H9 (cell line): ENCODE results near the gene C16orf92. TPM values are rescaled to one million over a fixed set of nuclear protein-coding genes. Genes with fewer than 3 reads are reported as not detected.

Experiments used
- DNase-seq: peaks from one replicate; pipeline ENCODE4 v3.0.0-alpha.2; 2017
- H2AFZ ChIP-seq: one replicate; pipeline ENCODE4 v1.6.1; 2013; ENCODE audit warnings: mild to moderate bottlenecking, low read length, control low read depth, moderate library complexity
- H2AK5ac ChIP-seq: 2 replicates; pipeline ENCODE4 v1.6.1; 2013; ENCODE audit warnings: low read length, control low read depth, mixed read lengths; ENCODE audit not compliant: insufficient read length
- H2BK120ac ChIP-seq: one replicate; pipeline ENCODE4 v1.6.1; 2013; ENCODE audit warnings: low read depth, mild to moderate bottlenecking, low read length, control low read depth, inconsistent platforms; ENCODE audit not compliant: poor library complexity, severe bottlenecking
- H2BK12ac ChIP-seq: 2 replicates; pipeline ENCODE4 v1.6.1; 2013; ENCODE audit warnings: low read length, control low read depth, mixed read lengths, low read depth; ENCODE audit not compliant: insufficient read length
- H2BK15ac ChIP-seq: 2 replicates; pipeline ENCODE4 v1.6.1; 2013; ENCODE audit warnings: low read depth, low read length, control low read depth
- H2BK20ac ChIP-seq: one replicate; pipeline ENCODE4 v1.6.1; 2013; ENCODE audit warnings: low read depth, mild to moderate bottlenecking, low read length, control low read depth, inconsistent platforms; ENCODE audit not compliant: poor library complexity, severe bottlenecking
- H2BK5ac ChIP-seq: 2 replicates; pipeline ENCODE4 v1.6.1; 2013; ENCODE audit warnings: low read length, control low read depth, mixed read lengths; ENCODE audit not compliant: insufficient read length
- H3K14ac ChIP-seq: 2 replicates; pipeline ENCODE4 v1.6.1; 2013; ENCODE audit warnings: low read length, control low read depth; ENCODE audit not compliant: insufficient read depth
- H3K18ac ChIP-seq: 2 replicates; pipeline ENCODE4 v1.6.1; 2013; ENCODE audit warnings: low read depth, mild to moderate bottlenecking, mixed read lengths, low read length, control low read depth; ENCODE audit not compliant: insufficient read length
- H3K23ac ChIP-seq: 2 replicates; pipeline ENCODE4 v1.6.1; 2013; ENCODE audit warnings: low read length, control low read depth, mixed read lengths, low read depth; ENCODE audit not compliant: insufficient read length
- H3K23me2 ChIP-seq: 2 replicates; pipeline ENCODE4 v1.6.1; 2013; ENCODE audit warnings: low read depth, mild to moderate bottlenecking, mixed read lengths, low read length, control low read depth; ENCODE audit not compliant: insufficient read length, poor library complexity, severe bottlenecking
- H3K27ac ChIP-seq: 2 replicates; pipeline ENCODE4 v1.5.1; 2013; ENCODE audit warnings: low read length, control low read depth, mixed read lengths, low read depth; ENCODE audit not compliant: insufficient read length
- H3K27me3 ChIP-seq: 2 replicates; pipeline ENCODE4 v1.6.1; 2013; ENCODE audit warnings: low read length, control low read depth, inconsistent platforms; ENCODE audit not compliant: insufficient read depth
- H3K4ac ChIP-seq: 2 replicates; pipeline ENCODE4 v1.6.1; 2013; ENCODE audit warnings: low read depth, mild to moderate bottlenecking, control low read depth, inconsistent platforms, low read length, moderate library complexity
- H3K4me1 ChIP-seq: 2 replicates; pipeline ENCODE4 v1.6.1; 2013; ENCODE audit warnings: low read length, control low read depth, inconsistent platforms; ENCODE audit not compliant: insufficient read depth
- H3K4me2 ChIP-seq: 2 replicates; pipeline ENCODE4 v1.6.1; 2013; ENCODE audit warnings: low read length, control low read depth, mixed read lengths; ENCODE audit not compliant: insufficient read length, insufficient read depth
- H3K56ac ChIP-seq: 2 replicates; pipeline ENCODE4 v1.6.1; 2013; ENCODE audit warnings: low read depth, mild to moderate bottlenecking, mixed read lengths, low read length, control low read depth; ENCODE audit not compliant: insufficient read length
- H3K79me1 ChIP-seq: 2 replicates; pipeline ENCODE4 v1.6.1; 2013; ENCODE audit warnings: low read depth, mild to moderate bottlenecking, moderate library complexity, low read length, control low read depth, inconsistent platforms; ENCODE audit not compliant: insufficient read depth, poor library complexity, severe bottlenecking
- H3K79me2 ChIP-seq: 2 replicates; pipeline ENCODE4 v1.6.1; 2013; ENCODE audit warnings: low read length, control low read depth, inconsistent platforms; ENCODE audit not compliant: insufficient read depth
- H3K9ac ChIP-seq: 2 replicates; pipeline ENCODE4 v1.6.1; 2013; ENCODE audit warnings: low read length, control low read depth, mixed read lengths; ENCODE audit not compliant: insufficient read length; ENCODE audit errors: extremely low read depth
- H3K9me3 ChIP-seq: one replicate; pipeline ENCODE4 v1.6.1; 2013; ENCODE audit warnings: low read depth, low read length, inconsistent platforms; ENCODE audit not compliant: control insufficient read depth
- H3T11ph ChIP-seq: one replicate; pipeline ENCODE4 v1.6.1; 2013; ENCODE audit warnings: mild to moderate bottlenecking, low read length, control low read depth, inconsistent platforms
- H4K20me1 ChIP-seq: one replicate; pipeline ENCODE4 v1.6.1; 2013; ENCODE audit not compliant: control insufficient read depth, insufficient read length, insufficient read depth
- H4K5ac ChIP-seq: 2 replicates; pipeline ENCODE4 v1.6.1; 2013; ENCODE audit warnings: low read depth, mild to moderate bottlenecking, mixed read lengths, low read length, control low read depth; ENCODE audit not compliant: insufficient read length
- H4K8ac ChIP-seq: replicated peaks from 2 replicates; pipeline ENCODE4 v1.6.1; 2013; ENCODE audit warnings: low read length, control low read depth, mixed read lengths, low read depth; ENCODE audit not compliant: insufficient read length
- H4K91ac ChIP-seq: 2 replicates; pipeline ENCODE4 v1.6.1; 2013; ENCODE audit warnings: low read depth, mild to moderate bottlenecking, moderate library complexity, mixed read lengths, low read length, control low read depth; ENCODE audit not compliant: insufficient read length
- H3K27ac Mint-ChIP-seq, 3 experiments: 2 replicates in 2 of 3; 3 replicates in 1 of 3; pipeline ENCODE4 v1.8.0; 2020 to 2021; ENCODE audit warnings: mixed read lengths in 3 of 3, mild to moderate bottlenecking in 1 of 3, moderate library complexity in 1 of 3
- H3K27me3 Mint-ChIP-seq: 2 replicates; pipeline ENCODE4 v1.8.0; 2021; ENCODE audit warnings: low read depth, mild to moderate bottlenecking, moderate library complexity, mixed read lengths
- H3K36me3 Mint-ChIP-seq, 3 experiments: 2 replicates in 2 of 3; 3 replicates in 1 of 3; pipeline ENCODE4 v1.8.0; 2020 to 2021; ENCODE audit warnings: low read depth in 3 of 3, mixed read lengths in 3 of 3; ENCODE audit not compliant: insufficient read depth in 1 of 3
- H3K4me1 Mint-ChIP-seq, 2 experiments: 2 replicates each; pipeline ENCODE4 v1.8.0; 2020; ENCODE audit warnings: mixed read lengths in 2 of 2
- H3K4me3 Mint-ChIP-seq, 2 experiments: 2 replicates in 1 of 2; 3 replicates in 1 of 2; pipeline ENCODE4 v1.8.0; 2020 to 2021; ENCODE audit warnings: mild to moderate bottlenecking in 2 of 2, mixed read lengths in 2 of 2, moderate library complexity in 1 of 2
- H3K9me3 Mint-ChIP-seq, 2 experiments: 2 replicates in 1 of 2; 3 replicates in 1 of 2; pipeline ENCODE4 v1.8.0; 2020; ENCODE audit warnings: mild to moderate bottlenecking in 2 of 2, mixed read lengths in 2 of 2, moderate library complexity in 1 of 2
- CTCF ChIP-seq: fragments of 200-600 bp; sonication (generic); conservative IDR thresholded peaks from 3 replicates; pipeline ENCODE4 v1.8.0; 2021; ENCODE audit warnings: antibody characterized with exemption, mild to moderate bottlenecking
- WGBS: extraction: QIAGEN DNeasy Blood & Tissue Kit; methylation state at CpG from one replicate; pipeline ENCODE4 v1.1.7; 2013; ENCODE audit warnings: missing lambda C conversion rate, low lambda C conversion rate, mixed read lengths; ENCODE audit not compliant: insufficient read length; ENCODE audit errors: extremely low coverage; 5-methylcytosine and 5-hydroxymethylcytosine counted together
- total RNA-seq: library from RNA; stranded (reverse); gene quantifications from 2 replicates; pipeline ENCODE4 v1.2.1, GENCODE V29; 2021

Gene C16orf92
- total RNA-seq, 1 experiment from 2014 or later = not detected

GRCh38 chr16:29994600-29995323 is 28.2 kb upstream of the C16orf92 start:
- H3K9ac ChIP-seq = no peak overlapping the region
- H4K20me1 ChIP-seq = no peaks in the 10 kb centered on the region
- no peak overlapping the region for H4K5ac ChIP-seq
- H3K23me2 ChIP-seq = peaks cover 9% of the 10 kb centered on the region
- no peak for TF ChIP-seq CTCF
- no peak overlapping the region for H2AK5ac ChIP-seq
- Mint-ChIP-seq H3K4me1 (peaks cover 15 to 22% of the 10 kb centered on the region in 2 experiments), H3K27ac (peak overlapping the region; percentile 35 to 98 (median 96); a peak in 4 of 7 replicates), H3K9me3 (no peaks in the 10 kb centered on the region; a peak in 1 of 5 replicates), H3K27me3 (no peaks in the 10 kb centered on the region; the same call in 1 of the 2 replicates), H3K36me3 (peaks cover 14 to 59% (median 34%) of the 10 kb centered on the region in 3 experiments), H3K4me3 (peak overlapping the region; percentile 97 to 98)
- no peak overlapping the region for H2BK12ac ChIP-seq
- H3K27ac ChIP-seq = no peak overlapping the region
- H3K14ac ChIP-seq = no peak overlapping the region
- H4K91ac ChIP-seq = no peak overlapping the region
- no peak overlapping the region for H3K18ac ChIP-seq
- no peaks in the 10 kb centered on the region for H3K4me1 ChIP-seq
- H2BK15ac ChIP-seq = no peak overlapping the region
- H3T11ph ChIP-seq = no peak overlapping the region
- H2BK20ac ChIP-seq = no peak overlapping the region
- no CpG with 5 or more reads among the region's 24 CpGs for WGBS
- no peaks in the 10 kb centered on the region for H3K9me3 ChIP-seq
- H3K79me1 ChIP-seq = no peaks in the 10 kb centered on the region
- no peak overlapping the region for H2AFZ ChIP-seq
- H3K79me2 ChIP-seq = no peaks in the 10 kb centered on the region; the same call in 1 of the 2 replicates
- H2BK120ac ChIP-seq = no peak overlapping the region
- no peak overlapping the region for H3K23ac ChIP-seq
- no peaks in the 10 kb centered on the region for H3K27me3 ChIP-seq
- no peak overlapping the region for H3K56ac ChIP-seq
- DNase-seq = no peak
- H2BK5ac ChIP-seq = no peak overlapping the region
- H3K4me2 ChIP-seq = peak overlapping the region; percentile 92
- no peak overlapping the region for H3K4ac ChIP-seq
- H4K8ac ChIP-seq = no peak overlapping the region
